ENCODE measurements around the gene BEAN1.
"Not testable (repeated sequence)": the region's sequence is repeated elsewhere in the genome, so short reads cannot be mapped to it uniquely, and the experiment has no call there.

The BEAN1 gene

GRCh38 chr16:66442502-66443268, 15.6 kb downstream of the BEAN1 start:
- no peak for DNase-seq

DNA sequence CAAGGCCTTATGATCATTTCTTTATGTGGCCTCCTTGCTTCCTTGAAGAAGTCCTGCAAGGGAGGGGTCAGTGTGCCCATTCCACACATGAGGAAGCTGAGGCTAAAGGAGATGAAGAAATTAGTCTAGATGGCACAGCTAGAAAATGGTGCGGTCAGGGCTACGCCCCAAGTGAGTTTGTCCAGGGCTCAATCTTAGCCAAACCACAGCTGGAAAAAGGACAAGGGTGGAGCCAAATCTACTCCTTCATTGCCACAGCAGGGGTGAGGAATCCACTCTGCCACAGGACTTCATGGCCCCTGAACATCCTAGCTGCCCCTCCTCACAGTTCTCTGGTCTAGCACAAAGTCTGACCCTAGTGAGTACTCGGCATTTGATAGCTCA, 16.2 kb downstream of the BEAN1 start:
- no peak for DNase-seq

GRCh38 chr16:66444049-66444481, 17.0 kb downstream of the BEAN1 start:
- no peak for DNase-seq

- DNase-seq = no peak
Observed at GRCh38 chr16:66446737-66447136, 19.6 kb downstream of the BEAN1 start.

- no peak for DNase-seq
Observed at GRCh38 chr16:66447491-66447890, 20.4 kb downstream of the BEAN1 start.

DNA sequence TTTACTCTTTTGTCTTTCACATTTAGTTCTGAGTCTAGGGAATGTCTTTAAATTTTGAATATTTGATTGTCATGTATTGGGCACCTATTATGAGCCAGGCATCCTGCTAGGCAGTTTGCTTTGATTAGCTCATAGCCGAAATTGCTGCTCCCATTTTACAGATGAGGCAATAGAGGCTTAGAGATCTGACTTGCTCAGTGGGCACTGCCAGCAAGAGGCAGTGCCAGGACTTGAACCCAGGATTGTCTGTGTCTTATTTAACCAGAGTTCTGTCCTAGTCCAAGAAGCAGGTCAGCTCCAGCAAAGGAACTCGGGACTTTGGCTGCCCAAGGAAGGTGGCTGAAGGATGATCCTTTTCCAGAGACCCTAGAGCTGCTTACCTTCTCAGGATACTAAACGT, 24.5 kb downstream of the BEAN1 start:
- no peak for DNase-seq

DNA sequence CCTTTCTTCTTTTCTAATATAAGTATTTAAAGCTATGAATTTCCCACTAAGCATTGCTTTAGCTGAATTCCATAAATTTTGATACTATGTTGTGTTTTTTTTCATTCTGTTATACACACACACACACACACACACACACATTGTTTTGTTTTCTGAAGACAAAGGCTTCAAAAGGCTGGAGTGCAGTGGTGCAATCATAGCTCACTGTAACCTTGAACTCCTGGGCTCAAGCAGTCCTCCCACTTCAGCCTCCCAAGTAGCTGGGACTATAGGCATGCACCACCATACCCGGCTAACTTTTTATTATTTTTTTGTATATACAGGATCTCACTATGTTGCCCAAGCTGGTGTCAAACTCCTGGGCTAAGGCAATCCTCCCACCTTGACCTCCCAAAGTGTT, 26.1 kb downstream of the BEAN1 start:
- DNase-seq = not testable (repeated sequence)

- no peak for DNase-seq
Observed at GRCh38 chr16:66454751-66455150, 27.7 kb downstream of the BEAN1 start.

DNA sequence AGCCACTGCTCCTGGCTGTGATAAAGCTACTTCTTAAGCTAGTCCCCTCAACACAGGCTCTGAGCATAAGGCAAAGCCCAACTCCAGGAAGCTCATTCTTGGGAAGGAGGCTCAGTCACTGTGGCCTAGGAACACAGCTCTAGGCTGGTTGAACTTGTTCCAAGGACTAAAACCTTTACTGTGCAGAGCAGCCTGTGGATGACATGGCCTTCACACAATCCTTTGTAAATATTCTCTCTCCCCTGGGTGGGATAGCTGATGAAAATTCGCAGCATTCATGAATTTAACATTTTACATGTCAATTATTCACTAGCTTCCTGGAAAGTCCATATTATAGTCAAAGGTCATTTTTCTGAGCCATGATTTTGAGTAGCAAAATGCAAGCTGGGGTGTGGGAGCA, 28.9 kb downstream of the BEAN1 start:
- DNase-seq = no peak

DNA sequence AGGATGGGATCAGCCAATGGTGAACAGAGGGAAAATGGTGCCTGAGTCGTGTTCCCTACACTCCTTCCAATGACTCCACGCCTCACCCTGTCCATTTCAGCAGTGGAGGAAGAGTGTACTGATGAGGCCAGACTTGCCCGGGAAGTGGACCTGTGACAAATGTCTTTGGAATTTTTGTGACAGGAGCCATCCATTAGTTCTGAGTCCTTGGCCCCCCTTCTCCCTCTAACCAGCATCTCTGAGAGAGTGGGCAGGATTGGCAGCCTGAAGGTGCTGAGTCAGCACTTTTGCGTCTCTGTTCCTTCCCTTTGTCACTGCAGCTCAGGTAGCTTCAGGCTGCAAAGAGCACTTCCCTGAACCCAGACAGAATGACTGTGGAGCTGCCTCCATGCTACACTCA, 30.8 kb downstream of the BEAN1 start:
- no peak for DNase-seq

- no peak for DNase-seq
Observed at GRCh38 chr16:66458292-66458691, 31.2 kb downstream of the BEAN1 start.

GRCh38 chr16:66458853-66459252, 31.8 kb downstream of the BEAN1 start:
- DNase-seq = no peak

GRCh38 chr16:66459878-66460277, 32.8 kb downstream of the BEAN1 start:
- no peak for DNase-seq

DNA sequence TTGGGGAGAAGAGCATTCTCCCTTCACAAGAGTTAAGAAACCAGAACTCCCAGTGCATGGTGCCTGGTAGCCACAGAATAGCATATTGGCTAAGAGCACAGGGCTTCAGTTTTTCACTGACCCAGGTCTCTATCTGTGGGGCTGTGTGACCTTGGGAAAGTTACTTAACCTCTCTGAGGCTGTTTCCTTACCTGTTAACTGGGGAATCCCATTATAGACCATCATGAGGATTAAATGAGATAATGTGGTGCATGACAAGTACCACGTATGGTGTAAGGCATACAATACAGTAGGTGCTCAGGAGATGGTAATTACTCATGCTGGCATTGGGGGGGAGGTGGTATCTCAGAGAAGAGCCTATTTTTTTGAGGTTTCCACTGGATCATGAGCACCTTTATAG, 33.6 kb downstream of the BEAN1 start:
- DNase-seq = no peak

DNA sequence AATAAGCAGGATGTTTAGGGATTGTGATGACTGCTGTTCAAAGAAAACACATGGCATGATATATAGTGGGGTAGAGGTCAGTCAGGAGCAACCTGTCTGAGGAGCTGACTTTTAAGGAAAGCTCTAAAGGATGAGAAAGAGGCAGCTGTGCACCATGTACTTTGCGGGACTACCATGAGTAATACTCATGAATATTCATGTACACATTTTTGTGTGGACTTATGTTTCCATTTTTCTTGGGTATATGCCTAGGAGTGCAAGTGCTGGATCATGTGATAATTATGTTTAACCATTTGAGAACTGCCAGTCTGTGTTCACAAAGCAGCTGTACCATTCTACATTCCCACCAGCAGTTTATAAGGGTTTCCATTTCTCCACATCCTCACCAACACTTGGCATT, 35.8 kb downstream of the BEAN1 start:
- no peak for DNase-seq

DNA sequence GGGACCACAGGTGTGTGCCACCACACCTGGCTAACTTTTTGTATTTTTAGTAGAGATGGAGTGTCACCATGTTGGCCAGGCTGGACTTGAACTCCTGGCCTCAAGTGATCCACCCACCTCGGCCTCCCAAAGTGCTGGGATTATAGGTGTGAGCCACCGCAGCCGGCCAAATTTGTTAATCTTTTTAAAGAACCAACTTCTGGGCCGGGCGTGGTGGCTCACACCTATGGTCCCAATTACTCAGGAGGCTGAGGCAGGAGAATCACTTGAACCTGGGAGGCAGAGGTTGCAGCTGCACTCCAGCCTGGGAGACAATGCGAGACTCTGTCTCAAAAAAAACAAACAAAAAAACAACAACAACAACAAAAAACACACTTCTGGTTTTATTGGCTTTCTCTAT, 38.9 kb downstream of the BEAN1 start:
- DNase-seq = not testable (repeated sequence)

DNA sequence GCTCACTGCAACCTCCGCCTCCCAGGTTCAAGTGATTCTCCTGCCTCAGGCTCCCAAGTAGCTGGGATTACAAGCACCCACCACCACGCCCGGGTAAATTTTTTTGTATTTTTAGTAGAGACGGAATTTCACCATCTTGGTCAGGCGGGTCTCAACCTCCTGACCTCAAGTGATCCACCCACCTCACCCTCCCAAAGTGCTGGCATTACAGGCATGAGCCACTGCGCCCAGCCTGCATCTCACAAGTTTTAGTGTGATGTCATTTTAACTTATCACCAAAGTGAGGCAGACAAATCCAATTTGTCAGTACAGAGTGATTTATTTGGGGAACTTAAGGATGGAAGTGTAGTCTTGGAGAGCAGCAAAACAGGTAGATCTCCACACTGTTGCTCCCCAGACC, 39.5 kb downstream of the BEAN1 start:
- not testable (repeated sequence) for DNase-seq

GRCh38 chr16:66467611-66468010, 40.5 kb downstream of the BEAN1 start:
- DNase-seq = no peak

DNA sequence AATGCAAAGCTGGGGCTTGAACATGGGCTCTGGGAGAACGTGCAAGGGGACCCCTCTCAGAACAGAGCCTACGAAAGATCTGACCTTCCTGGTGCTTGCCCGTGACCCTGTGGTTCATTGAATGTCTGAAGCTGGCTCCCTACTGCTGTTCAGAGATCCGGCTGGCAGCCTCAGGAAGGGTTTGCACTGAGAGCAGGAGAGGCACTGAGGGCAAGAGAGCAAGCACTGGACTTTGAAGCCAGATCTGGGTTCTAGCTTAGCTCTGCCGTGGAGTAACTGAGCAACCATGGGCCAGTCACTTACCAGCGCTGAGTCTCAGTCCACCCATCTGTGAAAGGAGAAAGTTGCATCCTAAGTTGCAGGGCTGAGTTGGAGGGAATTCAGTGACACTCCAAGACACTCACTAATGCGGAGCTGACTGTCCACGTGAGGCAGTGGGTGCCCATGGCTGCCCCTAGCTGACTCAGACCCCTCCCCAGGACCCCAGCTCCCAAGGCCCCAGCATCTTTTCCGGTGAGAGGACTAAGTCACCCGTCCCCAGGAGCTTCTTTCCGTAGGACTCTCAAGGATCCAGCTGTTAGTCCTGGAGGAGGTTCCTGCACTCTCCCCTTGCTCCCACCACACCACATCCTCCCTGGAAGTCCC, 41.3 kb downstream of the BEAN1 start:
- no peak for DNase-seq

- DNase-seq = no peak
Observed at GRCh38 chr16:66469291-66469946, 42.3 kb downstream of the BEAN1 start.

DNA sequence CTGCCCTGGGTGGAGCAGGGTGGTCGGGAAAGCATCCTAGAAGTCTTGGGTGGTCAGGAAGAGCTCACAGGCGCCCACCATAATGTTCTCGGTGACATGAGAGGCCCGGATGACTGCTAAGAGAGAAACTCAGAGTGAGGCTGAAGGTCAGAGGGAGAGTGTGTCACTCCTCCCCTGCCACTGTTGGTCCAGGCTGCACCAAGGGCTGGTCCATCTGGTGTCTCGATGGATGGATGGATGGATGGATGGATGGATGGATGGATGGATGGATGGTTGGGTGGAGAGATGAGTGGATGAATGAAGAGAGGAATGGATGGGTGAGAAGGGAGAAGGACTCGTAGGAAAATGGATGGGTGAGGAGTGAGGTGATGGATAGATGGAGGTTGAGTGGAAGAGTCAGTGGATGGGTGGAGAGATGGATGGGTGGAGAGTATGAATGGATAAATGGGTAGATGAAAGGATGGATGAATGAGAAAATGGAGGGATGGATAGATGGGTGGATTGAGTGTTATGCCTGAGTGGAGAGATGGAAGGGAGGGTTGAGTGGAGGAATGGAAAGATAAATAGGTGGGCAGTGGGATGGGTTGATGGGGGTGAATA, 43.0 kb downstream of the BEAN1 start:
- no peak for DNase-seq

DNA sequence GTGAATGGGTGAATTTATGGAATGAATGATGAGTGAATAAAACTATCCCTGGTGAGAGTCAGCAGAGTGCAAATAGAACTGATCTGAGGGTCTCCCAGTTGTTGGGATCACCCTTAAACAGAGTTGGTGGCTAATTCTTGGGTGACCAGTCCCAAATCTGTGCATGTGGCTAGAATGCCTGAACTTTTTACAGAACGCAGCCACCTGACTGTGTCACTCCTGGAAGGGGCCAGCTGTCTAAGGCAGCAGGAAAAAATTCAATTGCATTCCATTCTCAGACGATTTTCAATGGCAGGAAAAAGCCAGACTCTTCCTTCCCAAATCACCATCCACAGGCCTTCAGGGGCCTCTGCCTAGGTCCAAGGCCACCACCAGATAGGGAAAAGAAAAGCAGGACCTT, 43.5 kb downstream of the BEAN1 start:
- no peak for DNase-seq

GRCh38 chr16:66471264-66471663, 44.2 kb downstream of the BEAN1 start:
- DNase-seq = no peak
